ENCODE measurements around the gene YAE1.

The YAE1 gene

GRCh38 chr7:39583539-39583938, 17.3 kb downstream of the YAE1 start:
- no peaks in the 10 kb centered on the region for H3K4me1 ChIP-seq (ENCODE audit: control insufficient read depth in 1 of 2, insufficient read depth in 1 of 2, low read depth in 1 of 2, low read length in 1 of 2)
- H3K9me3 ChIP-seq: no peaks in the 10 kb centered on the region
- H3K27me3 ChIP-seq: no peaks in the 10 kb centered on the region
- no peak overlapping the region for H3K27ac ChIP-seq
- H3K4me3 ChIP-seq (ENCODE audit: low read depth in 1 of 2, low read length in 1 of 2): no peak overlapping the region
- H3K36me3 ChIP-seq: no peaks in the 10 kb centered on the region
- TF ChIP-seq CTCF (IDR thresholded peaks at IDR 0.05): no peak

GRCh38 chr7:39587393-39587792, 21.2 kb downstream of the YAE1 start:
- H3K27me3 ChIP-seq: peaks cover 10% of the 10 kb centered on the region
- H3K4me3 ChIP-seq (ENCODE audit: low read depth in 1 of 2, low read length in 1 of 2): no peak overlapping the region
- H3K9me3 ChIP-seq: no peaks in the 10 kb centered on the region
- no peaks in the 10 kb centered on the region for H3K4me1 ChIP-seq (ENCODE audit: control insufficient read depth in 1 of 2, insufficient read depth in 1 of 2, low read depth in 1 of 2, low read length in 1 of 2)
- TF ChIP-seq CTCF (IDR thresholded peaks at IDR 0.05): no peak
- H3K27ac ChIP-seq: no peak overlapping the region
- H3K36me3 ChIP-seq: no peaks in the 10 kb centered on the region

- no peak for TF ChIP-seq CTCF (IDR thresholded peaks at IDR 0.05)
- H3K36me3 ChIP-seq: no peaks in the 10 kb centered on the region
- peaks cover 10% of the 10 kb centered on the region for H3K27me3 ChIP-seq
- H3K9me3 ChIP-seq: no peaks in the 10 kb centered on the region
- H3K4me3 ChIP-seq (ENCODE audit: low read depth in 1 of 2, low read length in 1 of 2): no peak overlapping the region
- H3K27ac ChIP-seq: no peak overlapping the region
- H3K4me1 ChIP-seq (ENCODE audit: control insufficient read depth in 1 of 2, insufficient read depth in 1 of 2, low read depth in 1 of 2, low read length in 1 of 2): no peaks in the 10 kb centered on the region
Observed at GRCh38 chr7:39588416-39588815, 22.2 kb downstream of the YAE1 start.

- Histone ChIP-seq H3K27ac (no peak overlapping the region), H3K4me1 (ENCODE audit: control insufficient read depth in 1 of 2, insufficient read depth in 1 of 2, low read depth in 1 of 2, low read length in 1 of 2) (no peaks in the 10 kb centered on the region), H3K36me3 (no peaks in the 10 kb centered on the region), H3K27me3 (peaks cover 10% of the 10 kb centered on the region), H3K4me3 (ENCODE audit: low read depth in 1 of 2, low read length in 1 of 2) (no peak overlapping the region), H3K9me3 (no peaks in the 10 kb centered on the region)
- no peak for TF ChIP-seq CTCF (IDR thresholded peaks at IDR 0.05)
Observed at GRCh38 chr7:39589323-39590111, 23.3 kb downstream of the YAE1 start.

- Histone ChIP-seq H3K4me1 (ENCODE audit: control insufficient read depth in 1 of 2, insufficient read depth in 1 of 2, low read depth in 1 of 2, low read length in 1 of 2) (no peaks in the 10 kb centered on the region), H3K4me3 (ENCODE audit: low read depth in 1 of 2, low read length in 1 of 2) (no peak overlapping the region), H3K27me3 (peaks cover 10% of the 10 kb centered on the region), H3K9me3 (no peaks in the 10 kb centered on the region), H3K36me3 (no peaks in the 10 kb centered on the region), H3K27ac (no peak overlapping the region)
- TF ChIP-seq CTCF (IDR thresholded peaks at IDR 0.05): no peak
Observed at GRCh38 chr7:39592586-39592985, 26.4 kb downstream of the YAE1 start.
